HG02759 (cell line): Measurements from ENCODE around the gene EBF3.
"Not testable (repeated sequence)": the region's sequence is repeated elsewhere in the genome, so short reads cannot be mapped to it uniquely, and the experiment has no call there.

Experiments
- ATAC-seq: cut with Tn5 transposase; IDR thresholded peaks from one replicate; pipeline ENCODE4 v1.9.1; 2021; ENCODE audit warnings: mild to moderate bottlenecking, moderate library complexity; ENCODE audit not compliant: unreplicated experiment

EBF3 gene

GRCh38 chr10:129932751-129933433 is 31.2 kb downstream of the EBF3 start:
- ATAC-seq = no peak

DNA sequence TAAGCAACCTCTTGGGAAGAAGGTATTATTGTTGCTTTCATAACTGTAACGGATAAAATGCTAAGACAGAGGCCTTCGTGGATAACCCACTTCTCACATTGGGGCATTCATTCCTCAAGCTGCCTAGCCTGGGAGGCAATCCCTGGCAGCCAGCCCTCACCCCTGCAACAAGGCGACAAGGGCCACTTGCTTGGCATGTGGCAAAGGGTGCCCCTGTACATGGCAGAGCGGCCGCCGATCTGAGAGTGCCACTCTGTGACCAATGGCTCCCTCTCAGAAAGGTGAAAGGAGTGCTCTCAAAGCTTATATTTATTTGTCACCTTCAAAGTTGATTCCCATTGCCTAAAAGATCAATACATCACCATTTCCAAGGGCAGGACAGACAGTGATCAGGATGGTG is 31.9 kb downstream of the EBF3 start:
- ATAC-seq = no peak

- no peak for ATAC-seq
These were observed 34.5 kb downstream of the EBF3 start for GRCh38 chr10:129929343-129930292.

- ATAC-seq = no peak
These were observed 36.5 kb downstream of the EBF3 start for GRCh38 chr10:129927351-129928120.

DNA sequence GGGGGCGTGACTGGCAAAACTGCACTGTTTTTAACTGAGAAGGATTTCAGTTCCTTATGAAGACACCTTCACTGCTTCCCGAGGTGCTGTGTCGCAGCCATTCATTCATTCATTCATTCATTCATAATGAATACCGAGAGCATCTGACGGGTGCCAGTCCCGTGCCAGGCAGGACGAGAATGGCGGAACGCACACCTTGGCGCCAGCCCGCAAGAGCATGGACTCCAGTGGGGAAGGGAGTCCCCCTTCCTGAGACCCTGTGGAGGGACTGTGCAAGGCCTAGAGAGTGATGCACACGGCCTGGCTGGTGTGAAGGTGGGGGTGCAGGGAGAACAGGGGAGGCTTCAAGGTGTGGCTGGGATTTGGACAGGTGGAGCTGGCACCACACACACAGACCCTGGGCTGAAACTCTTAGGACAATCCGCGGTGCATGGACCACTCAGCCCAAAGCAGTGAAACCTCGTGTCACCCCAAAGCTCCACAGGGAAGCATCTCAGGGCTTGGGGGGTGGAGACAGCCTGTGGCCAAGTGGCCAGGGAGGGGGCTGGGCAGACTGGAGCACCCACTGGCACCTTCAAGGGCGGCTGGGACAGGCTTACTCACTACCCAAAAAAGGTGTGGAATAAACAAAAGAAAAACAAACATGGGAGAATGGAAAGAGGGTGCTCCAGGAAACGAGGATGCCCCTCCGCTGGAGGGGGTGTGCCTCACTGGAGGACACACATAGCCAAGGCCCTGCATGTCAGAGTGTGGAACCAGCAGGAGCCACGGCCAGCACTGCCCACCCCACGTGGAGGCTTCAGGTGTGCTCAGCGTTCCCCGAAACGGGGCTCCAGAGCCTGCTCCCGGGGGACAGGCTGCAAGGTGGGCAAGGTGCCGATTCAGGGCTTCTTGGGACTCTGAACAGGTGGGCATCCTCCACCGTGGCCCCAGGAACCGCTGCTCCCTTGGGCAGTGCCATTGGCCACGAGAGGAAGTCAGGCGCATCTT is 37.7 kb downstream of the EBF3 start:
- ATAC-seq = no peak

DNA sequence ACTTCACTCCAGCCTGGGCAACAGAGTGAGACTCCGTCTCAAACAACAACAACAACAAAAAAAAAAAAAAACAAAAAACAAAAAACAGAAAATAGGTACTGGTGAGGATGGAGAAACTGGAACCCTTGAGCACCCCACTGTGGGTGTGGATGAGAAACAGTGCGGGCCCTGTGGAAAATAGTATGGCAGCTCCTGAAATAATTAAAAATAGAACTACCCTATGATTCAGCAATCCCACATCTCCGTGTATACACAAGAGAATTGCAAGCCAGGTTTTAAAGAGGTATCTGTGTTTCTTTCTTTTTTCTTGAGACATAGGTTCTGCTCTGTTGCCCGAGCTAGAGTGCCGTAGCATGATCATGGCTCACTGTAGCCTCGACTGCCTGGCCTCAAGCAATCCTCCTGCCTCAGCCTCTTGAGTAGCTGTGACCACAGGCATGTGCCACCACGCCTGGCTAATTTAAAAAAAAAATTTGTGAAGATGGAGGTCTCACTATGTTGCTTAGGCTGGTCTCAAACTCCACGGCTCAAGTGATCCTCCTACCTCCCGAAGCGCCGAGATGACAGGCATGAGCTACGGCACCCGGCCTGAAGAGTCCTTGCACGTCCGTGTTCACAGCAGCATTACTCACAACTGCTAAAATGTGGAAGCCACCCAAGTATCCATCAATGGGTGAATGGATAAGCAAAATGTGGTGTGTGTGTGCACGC is 39.5 kb downstream of the EBF3 start:
- ATAC-seq = no peak

GRCh38 chr10:129922598-129923123 is 41.4 kb downstream of the EBF3 start:
- no peak for ATAC-seq

DNA sequence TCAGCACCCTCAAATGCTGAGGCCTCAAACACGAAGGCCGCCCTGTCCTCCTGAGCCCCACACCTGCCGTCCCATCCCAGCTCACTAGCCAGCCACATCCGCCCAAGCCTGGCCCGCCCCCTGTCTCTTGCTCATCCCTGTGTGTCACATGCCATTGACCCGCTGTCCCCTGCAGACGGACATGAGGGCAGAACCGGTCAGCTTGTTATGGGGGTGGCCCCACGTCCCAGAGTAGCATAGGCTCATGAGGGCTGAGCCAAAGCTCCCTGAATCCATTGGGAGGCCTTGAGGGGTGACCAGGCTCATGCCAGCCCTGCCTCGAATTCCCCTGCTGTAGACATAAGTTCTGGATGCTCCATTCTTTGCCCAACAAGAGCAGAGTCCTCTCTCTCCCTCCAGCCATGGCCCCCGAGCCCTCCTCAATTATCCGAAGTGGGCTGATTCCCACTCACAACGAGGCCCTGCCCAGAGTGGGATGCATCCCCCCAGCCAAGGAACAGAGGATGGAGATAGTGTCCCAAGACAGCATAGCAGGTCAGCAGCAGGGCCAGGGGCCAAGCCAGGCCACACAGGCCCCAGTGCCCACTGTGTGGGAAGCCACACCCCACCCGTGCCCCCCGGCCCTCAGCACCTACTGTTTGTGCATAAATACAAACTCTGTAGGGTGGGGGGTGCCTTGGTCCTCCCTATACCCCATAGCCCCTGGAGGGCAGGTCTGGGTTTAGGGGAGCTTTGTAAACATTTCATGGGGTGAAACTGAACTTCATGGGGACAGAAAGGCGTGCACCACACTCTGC is 42.1 kb downstream of the EBF3 start:
- no peak for ATAC-seq

- ATAC-seq = no peak
These were observed 42.9 kb downstream of the EBF3 start for GRCh38 chr10:129921065-129921670.

- ATAC-seq = not testable (repeated sequence)
These were observed 43.9 kb downstream of the EBF3 start for GRCh38 chr10:129920187-129920586.

DNA sequence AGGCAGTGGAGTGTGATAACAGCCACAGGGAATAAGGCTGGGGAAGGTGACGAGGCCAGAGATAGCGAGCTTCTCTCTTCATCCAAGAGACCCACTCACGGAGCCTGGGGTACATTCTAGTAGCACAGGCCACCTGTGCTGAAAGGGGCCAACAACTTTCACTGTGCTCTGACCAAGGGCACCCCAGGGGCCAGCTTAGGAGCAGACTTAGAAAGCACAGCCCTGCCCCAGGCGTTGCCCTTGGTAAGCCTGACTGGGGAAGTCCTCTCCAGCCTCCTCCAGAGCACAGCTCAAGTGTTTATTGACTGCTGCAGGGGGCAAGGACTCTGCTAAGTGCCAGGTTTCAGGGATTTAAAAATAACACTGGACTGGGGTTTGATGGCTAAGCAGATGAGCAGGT is 44.7 kb downstream of the EBF3 start:
- no peak for ATAC-seq

DNA sequence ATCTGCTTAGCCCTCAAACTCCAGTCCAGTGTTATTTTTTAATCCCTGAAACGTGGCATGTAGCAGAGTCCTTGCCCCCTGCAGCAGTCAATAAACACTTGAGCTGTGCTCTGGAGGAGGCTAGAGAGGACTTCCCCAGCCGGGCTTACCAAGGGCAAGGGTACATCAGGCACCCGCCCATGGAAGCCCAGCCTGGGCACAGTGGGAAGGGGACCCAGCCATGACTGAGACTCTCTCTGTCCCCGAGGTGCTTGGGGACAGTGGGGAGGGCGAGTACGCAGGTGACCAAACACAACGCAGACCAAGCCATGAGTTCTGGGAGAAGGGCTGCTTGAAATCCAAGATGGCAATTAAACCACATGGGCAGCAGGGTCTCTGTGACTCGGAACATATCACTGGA is 45.2 kb downstream of the EBF3 start:
- no peak for ATAC-seq

DNA sequence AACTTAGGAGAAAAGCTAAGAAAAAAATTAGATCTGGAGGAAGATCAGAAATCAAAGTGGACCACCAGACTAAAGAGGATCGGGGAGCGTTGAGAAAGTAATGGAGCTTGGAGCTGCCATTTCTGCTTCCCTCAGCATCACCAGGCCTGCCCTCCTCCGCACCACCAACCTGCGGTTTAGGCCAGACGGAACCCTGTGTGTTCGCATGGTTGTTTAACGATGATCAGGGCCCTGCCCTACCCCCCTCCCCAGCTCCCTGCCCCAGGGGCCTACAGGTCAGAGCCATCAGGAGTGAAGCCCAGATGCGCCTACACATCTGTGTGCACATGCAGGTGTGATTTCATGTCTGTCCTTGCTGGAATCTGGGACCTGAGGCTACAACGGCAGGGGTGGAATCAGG is 45.7 kb downstream of the EBF3 start:
- ATAC-seq = no peak

- ATAC-seq = no peak
These were observed 46.1 kb downstream of the EBF3 start for GRCh38 chr10:129917936-129918335.

- no peak for ATAC-seq
These were observed 47.5 kb downstream of the EBF3 start for GRCh38 chr10:129916506-129916995.

- no peak for ATAC-seq
These were observed 48.3 kb downstream of the EBF3 start for GRCh38 chr10:129915526-129916378.

- no peak for ATAC-seq
These were observed 49.1 kb downstream of the EBF3 start for GRCh38 chr10:129914960-129915359.
